ENCODE measurements around the gene GOLIM4. TPM values are rescaled to one million over a fixed set of nuclear protein-coding genes. Genes with fewer than 3 reads are reported as not detected.

Gene GOLIM4
- polyA plus RNA-seq, 2 of the 4 experiments (the other 2 are of a cell fraction) = 22.4 to 23.6 TPM

- CTCF ChIA-PET = no interaction called here
- Histone ChIP-seq H3K4me1 (no peaks in the 10 kb centered on the region), H3K27ac (no peak overlapping the region), H3K4me3 (no peak overlapping the region), H3K9me3 (no peaks in the 10 kb centered on the region), H3K4me2 (no peak overlapping the region)
- FAIRE-seq (no peak), ATAC-seq (no peak), DNase-seq (ENCODE audit: low read depth in 1 of 2, low spot score in 1 of 2) (no peak)
- POLR2A ChIA-PET = no interaction called here
- TF ChIP-seq FOSL2 (IDR thresholded peaks at IDR 0.05) (no peak), FOSL2 (CRISPR knock-in tag; IDR thresholded peaks at IDR 0.05) (no peak), CBX8 (IDR thresholded peaks at IDR 0.05) (no peak), FOSB (CRISPR knock-in tag; IDR thresholded peaks at IDR 0.05) (no peak), HOXB13 (CRISPR knock-in tag; IDR thresholded peaks at IDR 0.05; ENCODE audit: low read depth) (no peak), POLR2A (IDR thresholded peaks at IDR 0.05; ENCODE audit: low read length) (no peak), CBX2 (IDR thresholded peaks at IDR 0.05; ENCODE audit: borderline replicate concordance, low read depth) (no peak), KDM1A (IDR thresholded peaks at IDR 0.05; ENCODE audit: low read depth) (no peak), NFE2L2 (conservative IDR thresholded peaks at IDR 0.05; ENCODE audit: low read length) (no peak), SREBF2 (IDR thresholded peaks at IDR 0.05) (no peak), CHD2 (IDR thresholded peaks at IDR 0.05; ENCODE audit: low read length, partially characterized antibody) (no peak), POLR2AphosphoS2 (conservative IDR thresholded peaks at IDR 0.05; ENCODE audit: low read length) (no peak)
- TF ChIP-seq, protein P1, sequence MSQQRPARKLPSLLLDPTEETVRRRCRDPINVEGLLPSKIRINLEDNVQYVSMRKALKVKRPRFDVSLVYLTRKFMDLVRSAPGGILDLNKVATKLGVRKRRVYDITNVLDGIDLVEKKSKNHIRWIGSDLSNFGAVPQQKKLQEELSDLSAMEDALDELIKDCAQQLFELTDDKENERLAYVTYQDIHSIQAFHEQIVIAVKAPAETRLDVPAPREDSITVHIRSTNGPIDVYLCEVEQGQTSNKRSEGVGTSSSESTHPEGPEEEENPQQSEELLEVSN (IDR thresholded peaks at IDR 0.05; ENCODE audit: borderline replicate concordance, low read depth) = no peak
- TF ChIP-seq, protein P2, sequence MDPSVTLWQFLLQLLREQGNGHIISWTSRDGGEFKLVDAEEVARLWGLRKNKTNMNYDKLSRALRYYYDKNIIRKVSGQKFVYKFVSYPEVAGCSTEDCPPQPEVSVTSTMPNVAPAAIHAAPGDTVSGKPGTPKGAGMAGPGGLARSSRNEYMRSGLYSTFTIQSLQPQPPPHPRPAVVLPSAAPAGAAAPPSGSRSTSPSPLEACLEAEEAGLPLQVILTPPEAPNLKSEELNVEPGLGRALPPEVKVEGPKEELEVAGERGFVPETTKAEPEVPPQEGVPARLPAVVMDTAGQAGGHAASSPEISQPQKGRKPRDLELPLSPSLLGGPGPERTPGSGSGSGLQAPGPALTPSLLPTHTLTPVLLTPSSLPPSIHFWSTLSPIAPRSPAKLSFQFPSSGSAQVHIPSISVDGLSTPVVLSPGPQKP (IDR thresholded peaks at IDR 0.05; ENCODE audit: low read depth, low read length) = no peak
- TF ChIP-seq, protein P3, sequence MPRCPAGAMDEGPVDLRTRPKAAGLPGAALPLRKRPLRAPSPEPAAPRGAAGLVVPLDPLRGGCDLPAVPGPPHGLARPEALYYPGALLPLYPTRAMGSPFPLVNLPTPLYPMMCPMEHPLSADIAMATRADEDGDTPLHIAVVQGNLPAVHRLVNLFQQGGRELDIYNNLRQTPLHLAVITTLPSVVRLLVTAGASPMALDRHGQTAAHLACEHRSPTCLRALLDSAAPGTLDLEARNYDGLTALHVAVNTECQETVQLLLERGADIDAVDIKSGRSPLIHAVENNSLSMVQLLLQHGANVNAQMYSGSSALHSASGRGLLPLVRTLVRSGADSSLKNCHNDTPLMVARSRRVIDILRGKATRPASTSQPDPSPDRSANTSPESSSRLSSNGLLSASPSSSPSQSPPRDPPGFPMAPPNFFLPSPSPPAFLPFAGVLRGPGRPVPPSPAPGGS (IDR thresholded peaks at IDR 0.05) = no peak
- WGBS (ENCODE audit: missing lambda C conversion rate) = 79% methylated on average over 1 of the region's 1 CpG
These were observed 126.2 kb downstream of the GOLIM4 start for GRCh38 chr3:167969548-167969947.

DNA sequence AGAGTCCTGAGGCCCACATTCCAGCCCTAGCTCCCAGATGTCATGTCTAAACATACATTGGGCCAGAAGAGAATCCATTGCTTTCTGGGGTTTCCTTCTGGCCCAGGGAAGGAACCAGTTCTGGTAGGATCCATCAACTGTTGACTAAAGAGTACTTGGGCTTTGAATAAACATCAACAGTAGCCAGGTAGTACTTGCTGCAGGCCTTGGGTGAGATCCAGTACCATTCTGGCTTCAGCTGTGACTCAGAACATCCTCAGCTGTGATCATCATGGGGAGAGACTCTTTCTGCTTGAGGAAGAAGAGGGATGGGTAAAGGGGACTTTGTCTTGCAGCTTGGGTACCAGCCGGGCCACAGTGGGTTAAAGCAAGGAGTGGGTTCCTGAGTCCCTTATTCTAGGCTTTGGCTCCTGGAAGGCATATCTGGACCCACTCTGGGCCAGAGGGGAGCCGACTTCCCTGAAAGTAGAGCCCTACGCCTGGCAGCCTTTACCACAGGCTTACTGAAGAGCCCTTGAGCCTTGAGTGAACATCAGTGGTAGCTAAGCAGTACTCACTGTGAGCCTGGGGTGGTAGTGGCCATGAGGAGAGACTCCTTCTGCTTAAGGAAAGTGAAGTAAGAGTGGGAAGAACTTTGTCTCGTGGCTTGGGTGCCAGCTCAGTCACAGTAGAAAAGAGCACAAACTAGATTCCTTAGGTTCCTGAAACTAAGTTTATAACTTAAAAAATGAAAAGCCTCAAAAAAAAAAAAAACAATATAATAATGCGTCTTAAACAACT lies 128.3 kb downstream of the GOLIM4 start:
- CTCF ChIA-PET = interaction anchor here (0.6 kb wide), 1 partner anchor 198 kb away, joined by 3 read pairs; no protein-coding TSS in a partner anchor
- 34% methylated on average over 4 of the region's 5 CpGs for WGBS (ENCODE audit: missing lambda C conversion rate)
- H3K9me3 ChIP-seq = no peaks in the 10 kb centered on the region
- no peak overlapping the region for H3K4me3 ChIP-seq
- TF ChIP-seq, protein P1 (IDR thresholded peaks at IDR 0.05; ENCODE audit: borderline replicate concordance, low read depth) = no peak
- POLR2A ChIA-PET = no interaction called here
- H3K4me2 ChIP-seq = no peak overlapping the region
- no peak for FAIRE-seq
- no peak for DNase-seq (ENCODE audit: low read depth in 1 of 2, low spot score in 1 of 2)
- no peak for ATAC-seq
- H3K27ac ChIP-seq = no peak overlapping the region
- H3K4me1 ChIP-seq = no peaks in the 10 kb centered on the region

Measured in A549 (cell line).